GM12801 (cell line): Measurements from ENCODE around the gene ADGRG7.

Source experiments
- CTCF ChIP-seq: IDR thresholded peaks from one replicate; pipeline ENCODE4 v1.5.1; 2011; ENCODE audit warnings: control low read depth; ENCODE audit not compliant: insufficient read length; ENCODE audit errors: extremely low read depth

ADGRG7 gene

GRCh38 chr3:100720426-100720825 lies 111.0 kb downstream of the ADGRG7 start:
- no peak for TF ChIP-seq CTCF

GRCh38 chr3:100725935-100726513 lies 116.6 kb downstream of the ADGRG7 start:
- no peak for TF ChIP-seq CTCF

- TF ChIP-seq CTCF = no peak
Observed at GRCh38 chr3:100726706-100727105, 117.3 kb downstream of the ADGRG7 start.

GRCh38 chr3:100730524-100730923 lies 121.1 kb downstream of the ADGRG7 start:
- TF ChIP-seq CTCF = no peak

GRCh38 chr3:100732435-100732834 lies 123.0 kb downstream of the ADGRG7 start:
- no peak for TF ChIP-seq CTCF

- TF ChIP-seq CTCF = no peak
Observed at GRCh38 chr3:100737334-100737733, 127.9 kb downstream of the ADGRG7 start.

GRCh38 chr3:100740207-100740606 lies 130.8 kb downstream of the ADGRG7 start:
- TF ChIP-seq CTCF = no peak
